M059J (cell line): ENCODE results near the gene TRIM34. TPM values are rescaled to one million over a fixed set of nuclear protein-coding genes. Genes with fewer than 3 reads are reported as not detected.
"Not testable (repeated sequence)": the region's sequence is repeated elsewhere in the genome, so short reads cannot be mapped to it uniquely, and the experiment has no call there.

ENCODE experiments used
- DNase-seq: peaks from one replicate; pipeline ENCODE4 v3.0.0-alpha.2; 2012; ENCODE audit warnings: low read depth
- total RNA-seq: library from RNA; depleted of rRNA; stranded (reverse); fragments of >200 nt; shearing (Covaris generic); gene quantifications from 2 replicates; pipeline ENCODE4 v1.2.3, GENCODE V29; 2014

The TRIM34 gene
- total RNA-seq, 1 experiment from 2014 or later: 22.2 TPM

DNA sequence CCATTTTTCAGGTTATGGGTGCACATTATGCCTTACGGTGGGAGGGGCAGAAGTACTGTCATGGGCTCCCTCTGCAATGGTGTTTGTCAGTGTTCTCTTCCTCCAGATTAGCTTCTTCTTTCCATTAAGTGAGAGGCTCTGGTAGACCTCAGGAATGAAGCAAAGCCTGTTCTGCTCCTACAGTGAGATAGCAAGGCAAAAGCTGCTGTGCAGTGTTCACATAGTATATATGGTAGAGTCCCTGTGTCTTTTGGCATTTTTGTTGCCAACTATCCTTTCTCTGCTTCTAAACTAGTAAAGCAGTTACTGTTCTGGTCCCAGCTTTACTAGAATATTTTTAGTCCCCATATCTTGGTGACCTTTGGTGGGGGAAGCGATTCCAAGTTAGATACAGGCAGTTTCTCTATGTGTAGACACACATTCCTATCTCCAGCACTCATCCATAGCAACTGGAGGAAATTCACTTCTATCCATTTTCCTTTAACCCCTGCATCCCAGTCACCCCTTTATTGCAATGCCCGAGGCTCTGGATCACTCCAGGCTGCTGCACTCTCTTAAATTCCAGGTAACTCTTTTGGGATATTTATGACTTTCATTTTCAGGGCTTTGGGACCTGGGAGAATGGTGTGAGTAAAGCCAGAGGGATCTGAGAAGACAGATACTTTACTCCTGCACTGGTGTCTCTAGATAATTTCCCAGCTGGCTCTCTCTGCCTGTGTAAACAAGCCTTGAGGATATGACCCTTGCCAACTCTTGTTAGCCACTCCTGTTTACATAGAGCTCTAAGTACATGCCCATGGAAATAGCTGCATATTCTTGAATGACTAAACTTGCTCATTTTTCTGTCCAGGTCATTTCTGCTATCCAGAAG is 3.9 kb upstream of the TRIM34 start:
- DNase-seq: peak; percentile 95

DNA sequence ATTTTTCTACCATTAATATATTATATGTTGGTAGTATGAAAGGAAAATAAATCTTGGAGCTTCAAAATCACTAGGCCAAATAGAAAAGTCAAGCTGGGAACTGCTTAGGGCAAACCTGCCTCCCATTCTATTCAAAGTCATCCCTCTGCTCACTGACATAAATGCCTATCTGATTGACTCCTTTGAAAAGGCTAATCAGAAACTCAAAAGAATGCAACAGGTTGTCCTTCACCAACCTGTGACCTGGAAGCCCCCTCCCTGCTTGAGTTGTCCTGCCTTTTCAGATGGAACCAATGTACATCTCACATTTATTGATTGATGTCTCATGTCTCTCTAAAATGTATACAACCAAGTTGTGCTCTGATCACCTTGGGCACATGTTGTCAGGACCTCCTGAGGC is 3.2 kb upstream of the TRIM34 start:
- DNase-seq: no peak

DNA sequence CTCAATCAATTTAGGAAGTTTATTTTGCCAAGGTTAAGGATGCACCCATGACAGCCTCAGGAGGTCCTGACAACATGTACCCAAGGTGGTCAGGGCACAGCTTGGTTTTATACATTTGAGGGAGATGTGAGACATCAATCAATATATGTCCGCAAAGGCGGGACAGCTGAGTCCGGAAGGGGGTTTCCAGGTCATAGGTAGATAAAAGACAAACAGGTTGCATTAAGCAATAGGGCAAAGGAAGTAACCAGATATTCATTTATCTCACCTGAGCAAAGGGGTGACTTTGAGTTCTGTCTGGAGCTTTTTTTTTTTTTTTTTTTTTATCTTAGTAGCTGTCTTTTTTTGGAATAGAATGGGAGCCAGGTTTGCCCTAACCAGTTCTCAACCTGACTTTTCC is 2.0 kb upstream of the TRIM34 start:
- DNase-seq: no peak

DNA sequence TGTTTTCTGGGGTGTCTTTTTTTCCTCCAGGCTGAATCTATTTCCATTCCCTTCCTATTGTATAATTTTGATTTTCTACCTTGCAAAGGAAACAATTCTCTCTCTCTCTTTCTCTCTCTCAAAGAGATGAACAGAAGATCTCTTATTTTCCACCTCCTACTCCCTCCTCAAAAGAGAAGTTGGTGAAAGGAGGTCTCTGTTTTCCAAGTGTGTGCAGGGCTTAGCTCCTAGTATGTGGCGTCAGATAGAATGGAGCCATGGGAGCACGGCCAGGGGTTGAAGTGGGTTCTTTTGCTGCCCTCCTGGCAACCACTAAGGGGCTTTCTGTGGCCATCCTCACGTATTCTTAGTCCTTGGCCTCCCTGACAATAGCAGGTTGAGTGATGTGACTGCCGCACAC is 480 bp downstream of the TRIM34 start:
- no peak for DNase-seq

DNA sequence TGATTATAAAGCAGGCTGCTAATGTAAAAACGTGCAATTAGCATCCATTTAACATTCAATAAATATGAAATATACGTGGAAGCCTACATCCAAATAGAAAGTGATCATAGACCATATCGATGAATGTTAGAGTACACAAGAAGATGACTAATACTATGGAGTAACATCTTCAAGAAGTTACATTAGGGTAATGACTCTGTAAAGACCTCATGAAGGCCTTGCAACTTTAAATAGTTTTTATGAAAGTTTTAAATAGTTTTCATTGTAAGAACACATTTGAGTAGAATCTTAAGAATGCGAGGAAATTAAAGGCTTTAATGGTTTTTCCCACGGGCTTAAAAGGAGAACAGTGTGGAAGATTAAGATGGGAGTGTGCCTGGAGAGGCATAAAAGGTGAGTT is 1.4 kb downstream of the TRIM34 start:
- DNase-seq: no peak

DNA sequence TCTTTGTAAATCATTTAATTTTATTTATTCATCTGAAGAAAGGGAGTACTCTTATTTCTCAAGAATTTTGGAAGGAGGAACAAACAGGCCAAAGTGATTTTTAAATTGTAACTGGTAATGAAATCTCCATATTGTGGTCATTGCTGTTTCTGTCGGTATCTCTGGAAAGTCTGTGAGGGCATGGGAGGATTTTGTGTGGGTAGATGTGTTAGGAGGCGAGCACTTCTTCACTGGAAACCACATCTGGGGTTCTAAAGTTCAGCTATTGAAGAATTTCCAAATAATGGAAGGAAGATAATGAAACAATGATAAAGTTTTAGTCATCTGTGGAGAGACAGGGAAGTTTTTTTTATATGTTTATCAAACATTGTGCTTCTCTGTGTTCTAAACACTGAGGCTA is 6.6 kb downstream of the TRIM34 start:
- no peak for DNase-seq

DNA sequence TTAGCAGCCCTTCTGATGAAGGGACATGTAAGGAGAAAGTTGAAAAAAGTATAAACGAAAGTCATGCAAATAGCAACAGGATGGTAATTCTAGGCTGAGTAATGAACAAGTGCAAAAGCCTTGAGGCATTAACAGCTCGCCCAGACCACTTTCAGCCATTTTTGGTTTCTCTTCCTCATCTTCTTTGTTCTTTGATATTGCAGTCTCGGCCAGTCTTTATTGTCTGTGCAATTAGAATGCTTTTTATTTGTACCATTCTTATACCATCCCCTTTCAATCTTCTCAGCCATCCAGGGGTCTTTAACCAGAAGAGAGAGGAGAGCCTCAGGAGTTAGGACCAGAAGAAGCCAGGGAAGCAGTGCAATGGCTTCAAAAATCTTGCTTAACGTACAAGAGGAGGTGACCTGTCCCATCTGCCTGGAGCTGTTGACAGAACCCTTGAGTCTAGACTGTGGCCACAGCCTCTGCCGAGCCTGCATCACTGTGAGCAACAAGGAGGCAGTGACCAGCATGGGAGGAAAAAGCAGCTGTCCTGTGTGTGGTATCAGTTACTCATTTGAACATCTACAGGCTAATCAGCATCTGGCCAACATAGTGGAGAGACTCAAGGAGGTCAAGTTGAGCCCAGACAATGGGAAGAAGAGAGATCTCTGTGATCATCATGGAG is 7.3 kb downstream of the TRIM34 start:
- DNase-seq: peak; percentile 25

DNA sequence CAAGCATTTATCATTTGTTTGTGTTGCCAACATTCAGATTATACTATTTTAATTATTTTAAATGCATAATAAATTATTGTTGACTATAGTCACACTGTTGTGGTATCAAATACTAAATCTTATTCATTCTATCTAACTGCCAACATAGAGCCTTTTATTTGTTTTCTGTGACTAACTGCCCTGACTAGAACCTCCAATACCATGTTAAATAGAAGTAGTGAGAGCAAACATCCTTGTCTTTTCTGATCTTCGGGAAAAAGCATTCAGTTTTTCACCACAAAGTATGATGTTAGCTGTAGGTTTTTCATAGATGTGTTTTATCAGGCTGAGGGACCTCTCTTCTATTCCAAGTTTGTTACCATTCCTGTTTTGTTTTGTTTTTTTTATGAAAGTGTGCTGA is 15.2 kb downstream of the TRIM34 start:
- no peak for DNase-seq

DNA sequence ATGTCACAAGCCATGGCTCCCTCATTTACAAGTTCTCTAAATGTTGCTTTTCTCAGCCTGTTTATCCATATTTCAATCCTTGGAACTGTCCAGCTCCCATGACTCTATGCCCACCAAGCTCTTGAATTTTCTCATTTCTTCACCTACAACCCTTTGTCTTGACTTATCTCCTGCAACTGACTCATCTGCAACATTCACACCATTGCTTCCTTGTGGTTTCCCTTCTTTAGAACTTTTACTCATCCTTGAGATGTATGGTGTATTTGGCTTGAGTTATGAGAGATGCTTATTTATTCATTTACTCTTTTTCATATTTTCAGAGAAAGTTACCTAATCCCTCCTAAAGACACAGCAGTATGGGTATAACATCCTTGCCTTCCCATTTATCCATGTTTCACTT is 18.8 kb downstream of the TRIM34 start:
- DNase-seq: no peak

DNA sequence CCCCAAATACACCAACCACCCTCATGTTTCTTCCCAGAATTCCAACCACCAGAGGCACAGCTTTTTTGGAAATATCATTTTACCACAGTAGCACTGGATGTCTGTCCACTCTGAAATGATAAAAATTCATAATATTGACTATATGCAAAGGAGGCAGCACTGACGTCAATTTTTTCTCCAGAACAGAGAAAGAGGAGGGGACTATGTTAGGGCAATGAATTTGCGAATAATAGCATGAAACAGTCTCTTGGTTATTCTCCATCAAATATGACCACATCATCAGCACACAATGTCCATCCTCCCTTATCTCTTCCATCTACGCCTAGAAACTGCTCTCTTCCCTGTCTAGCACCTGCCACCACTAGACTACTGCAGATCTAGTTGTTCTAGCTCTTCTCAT is 21.3 kb downstream of the TRIM34 start:
- DNase-seq: no peak

DNA sequence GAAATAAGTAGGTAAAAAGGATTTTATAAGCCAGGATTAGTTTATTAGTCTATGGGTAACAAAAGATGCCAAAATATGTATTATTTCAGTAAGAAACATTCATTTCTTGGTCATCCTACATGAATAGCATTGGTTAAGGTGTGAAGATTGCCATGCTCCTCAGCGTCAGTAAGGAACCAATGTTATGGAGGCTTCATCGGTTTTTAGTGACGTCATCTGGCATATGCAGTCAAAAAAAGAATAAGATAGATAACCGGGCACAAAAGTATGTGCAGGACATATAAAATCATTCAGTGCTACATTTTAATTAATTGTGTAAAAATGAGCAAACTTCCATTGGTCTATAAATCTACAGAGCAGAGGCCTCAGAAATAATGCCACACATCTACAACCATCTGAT is 30.7 kb downstream of the TRIM34 start:
- DNase-seq: no peak

DNA sequence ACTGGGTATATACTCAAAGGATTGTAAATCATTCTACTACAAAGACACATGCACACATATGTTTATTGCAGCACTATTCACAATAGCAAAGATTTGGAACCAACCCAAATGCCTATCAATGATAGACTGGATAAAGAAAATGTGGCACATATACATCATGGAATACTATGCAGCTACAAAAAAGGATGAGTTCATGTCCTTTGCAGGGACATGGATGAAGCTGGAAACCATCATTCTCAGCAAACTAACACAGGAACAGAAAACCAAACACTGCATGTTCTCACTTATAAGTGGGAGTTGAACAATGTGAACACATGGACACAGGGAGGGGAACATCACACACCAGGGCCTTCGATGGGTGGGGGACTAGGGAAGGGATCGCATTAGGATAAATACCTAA is 32.2 kb downstream of the TRIM34 start:
- not testable (repeated sequence) for DNase-seq

DNA sequence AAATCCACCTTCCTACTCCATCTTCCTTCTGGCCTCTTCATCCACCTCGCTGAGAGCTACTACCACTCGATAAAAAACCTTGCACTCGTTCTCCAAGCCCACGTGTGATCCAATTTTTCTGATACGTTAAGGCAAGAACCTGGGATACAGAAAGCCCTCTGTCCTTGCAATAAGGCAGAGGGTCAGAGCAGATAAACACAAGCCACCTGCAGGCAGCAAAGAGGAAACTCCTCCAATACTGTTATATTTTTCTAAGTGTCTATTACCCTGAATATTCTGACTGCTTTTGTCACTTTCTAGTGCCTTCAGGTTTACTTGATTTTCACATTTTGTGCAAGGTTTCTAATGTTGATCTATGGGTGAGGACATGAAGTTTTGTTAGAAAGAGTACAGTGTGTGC is 33.5 kb downstream of the TRIM34 start:
- no peak for DNase-seq

DNA sequence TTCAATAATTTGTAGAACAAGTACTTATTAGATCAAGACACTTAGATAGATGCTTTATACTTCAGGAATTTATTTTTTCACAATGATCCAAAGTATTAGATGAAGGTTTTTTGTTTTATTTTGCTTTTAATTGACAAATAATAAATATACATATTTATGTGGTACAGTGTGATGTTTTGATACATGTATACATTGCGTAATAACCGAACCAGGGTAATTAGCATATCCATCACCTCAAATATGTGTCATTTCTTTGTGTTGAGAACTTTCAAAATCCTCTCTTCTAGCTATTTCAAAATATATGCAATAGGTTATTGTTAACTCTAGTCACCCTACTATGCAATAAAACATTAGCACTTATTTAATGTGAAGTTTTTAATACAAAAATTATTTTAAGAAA is 38.7 kb downstream of the TRIM34 start:
- no peak for DNase-seq

DNA sequence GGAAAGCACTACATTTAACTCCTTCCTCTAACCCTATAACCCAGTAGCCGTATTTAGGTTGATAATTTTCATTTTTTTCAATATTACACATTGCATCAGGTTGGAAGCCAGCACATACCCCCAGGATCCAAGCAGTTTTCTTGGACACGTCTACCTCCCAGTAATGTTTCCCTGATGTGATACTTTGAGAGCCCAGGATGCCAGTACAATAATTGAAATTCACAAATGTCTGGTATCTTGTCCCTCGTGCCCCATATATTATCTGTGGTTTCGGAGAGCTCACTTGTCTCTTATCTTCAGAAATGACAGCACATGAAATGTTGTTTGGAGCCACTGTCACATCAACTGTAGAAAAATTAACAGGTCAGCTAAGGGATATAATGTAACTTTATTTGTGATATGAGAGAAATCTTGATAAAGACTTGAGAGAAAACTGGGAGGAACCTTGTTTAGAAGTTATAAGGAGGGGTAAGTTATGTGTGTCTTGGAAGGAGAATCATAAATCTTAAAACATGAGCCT is 40.3 kb downstream of the TRIM34 start:
- no peak for DNase-seq

DNA sequence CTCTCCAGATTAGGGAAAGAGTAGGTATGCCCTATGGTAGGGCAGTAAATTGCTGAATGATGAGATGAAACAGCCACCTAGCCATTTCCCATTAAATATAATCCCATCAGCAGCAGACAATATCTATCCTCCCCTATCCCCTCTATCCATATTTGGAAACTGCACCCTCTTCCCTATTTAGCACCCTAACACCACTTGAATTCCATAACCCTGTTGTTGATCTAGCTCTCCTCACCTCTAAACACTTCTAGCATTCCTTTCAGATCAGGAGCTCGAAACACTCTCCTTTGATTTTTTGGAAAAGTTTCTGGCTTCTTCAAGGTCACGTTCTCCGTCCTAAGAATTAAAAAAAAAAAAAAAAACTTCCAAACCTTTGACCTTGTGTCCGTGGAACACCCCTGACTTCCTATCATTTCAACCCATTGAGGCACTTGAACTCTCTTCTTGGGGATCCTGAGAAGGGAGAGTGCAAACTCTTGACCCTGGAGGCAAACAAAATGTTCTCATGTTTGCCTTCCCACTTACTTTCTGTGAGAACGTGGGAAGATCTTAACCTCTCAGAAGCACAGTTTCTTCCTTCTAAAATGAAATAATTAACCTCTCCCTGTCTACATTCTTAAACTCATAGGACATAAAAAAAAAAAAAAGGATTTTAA is 41.1 kb downstream of the TRIM34 start:
- no peak for DNase-seq

DNA sequence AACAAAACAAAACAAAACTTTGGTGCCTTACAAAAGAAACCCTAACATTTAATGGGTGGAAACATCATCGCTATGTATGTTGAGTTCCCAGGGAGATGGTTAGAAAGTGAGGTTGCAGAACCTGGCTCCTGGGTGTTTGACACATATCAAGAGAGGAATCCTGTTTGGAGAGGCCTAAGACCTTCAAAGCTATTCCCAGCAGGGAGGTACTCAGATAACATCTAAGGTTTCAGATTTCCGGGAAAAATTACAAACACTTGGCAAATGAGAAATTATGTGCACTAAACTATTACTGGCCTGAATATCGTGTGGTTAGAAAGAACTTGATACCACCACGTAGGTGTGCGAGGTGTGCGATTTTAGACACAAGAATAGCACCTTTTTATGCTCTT is 41.6 kb downstream of the TRIM34 start:
- DNase-seq: peak; percentile 64

DNA sequence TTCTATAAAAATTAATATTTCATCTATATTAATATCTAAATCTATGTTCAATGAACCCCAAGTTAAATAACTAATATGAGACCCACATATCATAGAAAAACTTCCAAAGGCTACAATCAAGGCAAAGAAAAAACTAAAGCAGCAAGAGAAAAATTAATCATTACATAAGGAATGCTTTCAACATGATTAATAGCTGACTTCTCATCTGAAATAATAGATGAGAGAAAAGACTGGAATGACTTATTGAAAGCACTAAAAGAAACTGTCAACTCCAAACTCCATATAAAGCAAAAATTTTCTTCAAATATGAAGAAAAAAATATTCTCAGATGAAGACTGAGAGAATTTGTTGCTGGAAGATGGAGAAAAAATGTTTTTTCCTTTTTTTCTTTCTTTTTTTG is 47.0 kb downstream of the TRIM34 start:
- DNase-seq: no peak

DNA sequence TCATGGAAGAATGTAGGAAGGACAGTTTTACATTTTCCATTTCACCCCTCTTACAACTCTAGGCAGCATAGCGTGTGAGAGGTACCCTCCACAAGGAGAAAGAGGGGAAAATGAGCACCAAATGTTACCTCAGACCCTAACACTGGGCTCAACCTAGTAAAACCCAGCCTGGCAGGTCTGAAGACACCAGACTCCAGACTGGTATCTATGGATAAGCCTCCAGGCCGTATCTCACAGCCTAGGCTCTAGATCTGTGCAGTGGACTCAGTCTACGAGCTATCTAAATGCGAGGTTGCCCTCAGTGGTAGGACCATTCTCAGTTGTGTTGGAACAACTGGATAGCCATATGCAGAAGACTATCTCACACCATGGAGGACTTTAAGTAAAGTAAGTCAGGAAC is 49.6 kb downstream of the TRIM34 start:
- no peak for DNase-seq

DNA sequence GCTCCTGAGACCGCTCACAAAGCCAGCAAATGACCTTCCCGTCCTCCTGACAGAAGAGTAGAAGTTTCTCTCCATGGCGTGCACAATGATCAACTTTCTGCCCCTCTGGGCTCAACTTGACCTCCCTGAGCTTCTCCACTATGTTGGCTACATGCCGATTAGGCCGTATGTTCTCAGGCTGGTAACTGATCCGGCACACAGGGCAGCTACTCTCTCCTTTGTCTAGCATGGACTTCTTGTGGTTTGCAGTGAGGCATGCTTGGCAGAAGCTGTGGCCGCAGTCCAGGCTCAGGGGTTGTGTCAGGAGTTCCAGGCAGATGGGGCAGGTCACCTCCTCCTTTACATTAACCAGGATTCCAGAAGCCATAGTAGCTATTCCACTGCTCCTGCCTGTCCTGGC is 55.0 kb downstream of the TRIM34 start:
- peak; percentile 97 for DNase-seq

DNA sequence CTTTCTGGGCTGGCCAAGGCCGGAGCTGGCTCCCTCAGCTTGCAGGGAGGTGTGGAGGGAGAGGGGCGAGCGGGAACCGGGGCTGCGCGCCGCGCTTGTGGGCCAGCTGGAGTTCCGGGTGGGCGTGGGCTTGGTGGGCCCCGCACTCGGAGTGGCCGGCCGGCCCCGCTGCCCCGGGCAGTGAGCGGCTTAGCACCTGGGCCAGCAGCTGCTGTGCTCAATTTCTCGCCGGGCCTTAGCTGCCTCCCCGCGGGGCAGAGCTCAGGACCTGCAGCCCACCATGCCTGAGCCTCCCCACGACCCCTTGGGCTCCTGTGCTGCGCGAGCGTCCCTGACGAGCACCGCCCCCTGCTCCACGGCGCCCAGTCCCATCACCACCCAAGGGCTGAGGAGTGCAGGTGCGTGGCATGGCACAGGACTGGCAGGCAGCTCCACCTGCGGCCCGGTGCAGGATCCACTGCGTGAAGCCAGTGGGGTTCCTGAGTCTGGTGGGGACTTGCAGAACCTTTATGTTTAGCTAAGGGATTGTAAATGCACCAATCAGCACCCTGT is 58.2 kb downstream of the TRIM34 start:
- not testable (repeated sequence) for DNase-seq

DNA sequence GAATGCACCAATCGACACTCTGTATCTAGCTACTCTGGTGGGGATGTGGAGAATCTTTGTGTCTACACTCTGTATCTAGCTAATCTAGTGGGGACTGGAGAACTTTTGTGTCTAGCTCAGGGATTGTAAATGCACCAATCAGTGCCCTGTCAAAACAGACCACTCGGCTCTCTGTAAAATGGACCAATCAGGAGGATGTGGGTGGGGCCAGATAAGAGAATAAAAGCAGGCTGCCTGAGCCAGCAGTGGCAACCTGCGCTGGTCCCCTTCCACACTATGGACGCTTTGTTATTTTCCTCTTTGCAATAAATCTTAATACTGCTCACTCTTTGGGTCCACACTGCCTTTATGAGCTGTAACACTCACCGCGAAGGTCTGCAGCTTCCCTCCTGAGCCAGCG is 58.8 kb downstream of the TRIM34 start:
- DNase-seq: not testable (repeated sequence)
